Liver (tissue), 9 donors: ENCODE results near the gene RIBC1. TPM values are rescaled to one million over a fixed set of nuclear protein-coding genes. Genes with fewer than 3 reads are reported as not detected.

Experiments used
- DNase-seq: peaks from one replicate; pipeline ENCODE4 v3.0.0-alpha.2; 2017; ENCODE audit warnings: low spot score
- H3K27ac ChIP-seq, 2 donors: one replicate each; pipeline ENCODE4 v1.7.0; 2013; ENCODE audit warnings: inconsistent platforms in 2 of 2, low read length in 2 of 2, control low read depth in 1 of 2, low read depth in 1 of 2, mild to moderate bottlenecking in 1 of 2
- H3K27me3 ChIP-seq, 4 donors: one replicate each; pipeline versions ENCODE4 v1.6.1 to v1.7.0; 2013; ENCODE audit warnings: low read length in 3 of 4, inconsistent platforms in 1 of 4, mild to moderate bottlenecking in 1 of 4, moderate library complexity in 1 of 4; ENCODE audit not compliant: control insufficient read depth in 4 of 4, insufficient read depth in 4 of 4
- H3K36me3 ChIP-seq, 4 donors: one replicate each; pipeline versions ENCODE4 v1.6.1 to v1.7.0; 2013; ENCODE audit warnings: low read length in 3 of 4, mild to moderate bottlenecking in 3 of 4, low read depth in 1 of 4, moderate library complexity in 1 of 4; ENCODE audit not compliant: control insufficient read depth in 4 of 4, insufficient read depth in 3 of 4
- H3K4me1 ChIP-seq, 4 donors: one replicate each; pipeline versions ENCODE4 v1.6.1 to v1.7.0; 2013; ENCODE audit warnings: low read length in 3 of 4, mild to moderate bottlenecking in 3 of 4, moderate library complexity in 1 of 4; ENCODE audit not compliant: control insufficient read depth in 4 of 4, insufficient read depth in 4 of 4
- H3K4me3 ChIP-seq, 3 donors: one replicate each; pipeline versions ENCODE4 v1.6.1 to v1.7.0; 2013; ENCODE audit warnings: low read length in 3 of 3, control low read depth in 1 of 3, low read depth in 1 of 3, mild to moderate bottlenecking in 1 of 3
- H3K9ac ChIP-seq, 2 donors: one replicate each; pipeline ENCODE4 v1.7.0; 2013; ENCODE audit warnings: low read length in 2 of 2, mild to moderate bottlenecking in 2 of 2, moderate library complexity in 2 of 2, control low read depth in 1 of 2, low read depth in 1 of 2
- H3K9me3 ChIP-seq, 4 donors: one replicate each; pipeline versions ENCODE4 v1.6.1 to v1.7.0; 2013; ENCODE audit warnings: low read length in 3 of 4; ENCODE audit not compliant: control insufficient read depth in 4 of 4
- ATF3 ChIP-seq: IDR thresholded peaks from 2 replicates; pipeline ENCODE4 v1.6.1; 2016; ENCODE audit warnings: antibody characterized with exemption
- CTCF ChIP-seq: fragments of 150-350 bp; IDR thresholded peaks from 2 replicates; pipeline ENCODE4 v1.5.1; 2017; ENCODE audit warnings: improper control_type of control experiment, low read depth, low read length; ENCODE audit not compliant: missing input control
- EGR1 ChIP-seq, 2 donors: IDR thresholded peaks; 2 replicates each; pipeline ENCODE4 v1.6.1; 2016 to 2018; ENCODE audit warnings: antibody characterized with exemption in 2 of 2, low read depth in 2 of 2
- FOXA1 ChIP-seq: IDR thresholded peaks from 2 replicates; pipeline ENCODE4 v1.6.1; 2016; ENCODE audit warnings: antibody characterized with exemption
- FOXA2 ChIP-seq: IDR thresholded peaks from 2 replicates; pipeline ENCODE4 v1.6.1; 2016; ENCODE audit warnings: antibody characterized with exemption
- GABPA ChIP-seq, 2 donors: IDR thresholded peaks in 1 of 2; conservative IDR thresholded peaks in 1 of 2; 2 replicates each; pipeline ENCODE4 v1.6.1; 2016; ENCODE audit warnings: antibody characterized with exemption in 2 of 2, mild to moderate bottlenecking in 1 of 2, moderate library complexity in 1 of 2
- HNF4A ChIP-seq, 2 donors: conservative IDR thresholded peaks; 2 replicates each; pipeline ENCODE4 v1.6.1; 2016; ENCODE audit warnings: antibody characterized with exemption in 2 of 2, mild to moderate bottlenecking in 2 of 2
- HNF4G ChIP-seq: IDR thresholded peaks from 2 replicates; pipeline ENCODE4 v1.6.1; 2016; ENCODE audit warnings: antibody characterized with exemption
- JUND ChIP-seq, 2 donors: IDR thresholded peaks; 2 replicates each; pipeline ENCODE4 v1.6.1; 2016; ENCODE audit warnings: antibody characterized with exemption in 2 of 2
- MAX ChIP-seq: IDR thresholded peaks from 2 replicates; pipeline ENCODE4 v1.6.1; 2016; ENCODE audit warnings: antibody characterized with exemption
- NR2F2 ChIP-seq: IDR thresholded peaks from 2 replicates; pipeline ENCODE4 v1.6.1; 2016; ENCODE audit warnings: antibody characterized with exemption
- RAD21 ChIP-seq, 2 donors: IDR thresholded peaks; 2 replicates each; pipeline ENCODE4 v1.6.1; 2016; ENCODE audit warnings: antibody characterized with exemption in 2 of 2, mild to moderate bottlenecking in 2 of 2
- REST ChIP-seq: IDR thresholded peaks from 2 replicates; pipeline ENCODE4 v1.6.1; 2016; ENCODE audit warnings: antibody characterized with exemption, mild to moderate bottlenecking
- RXRA ChIP-seq, 2 donors: IDR thresholded peaks; 2 replicates each; pipeline ENCODE4 v1.6.1; 2017 to 2018; ENCODE audit warnings: antibody characterized with exemption in 2 of 2, mild to moderate bottlenecking in 1 of 2
- SP1 ChIP-seq: IDR thresholded peaks from 2 replicates; pipeline ENCODE4 v1.6.1; 2018; ENCODE audit warnings: antibody characterized with exemption, mild to moderate bottlenecking
- TAF1 ChIP-seq: conservative IDR thresholded peaks from 2 replicates; pipeline ENCODE4 v1.6.1; 2016; ENCODE audit warnings: antibody characterized with exemption, mild to moderate bottlenecking
- YY1 ChIP-seq: IDR thresholded peaks from 2 replicates; pipeline ENCODE4 v1.6.1; 2016; ENCODE audit warnings: antibody characterized with exemption, mild to moderate bottlenecking
- ZBTB33 ChIP-seq: IDR thresholded peaks from 2 replicates; pipeline ENCODE4 v1.6.1; 2016; ENCODE audit warnings: antibody characterized with exemption
- polyA plus RNA-seq, 2 donors: library from polyadenylated mRNA; stranded (reverse) in 1 of 2; unstranded in 1 of 2; fragments of 200-250 nt in 1 of 2; fragments of >200 nt in 1 of 2; fragmentation: Nextera tagmentation in 1 of 2; extraction: Ambion mirVana in 1 of 2; gene quantifications; one replicate each; pipeline versions ENCODE4 v1.2.1 to v1.2.3, GENCODE V29; 2013 to 2015
- total RNA-seq, 2 donors: library from RNA; depleted of rRNA; stranded (reverse); fragments of >200 nt; gene quantifications; one replicate each; pipeline ENCODE4 v1.2.3, GENCODE V29; 2014
- donor health status: healthy.
- donor health status: healthy.
- donor health status: healthy.
- donor health status: healthy.
- donor health status: healthy.

Gene RIBC1
- total and polyA plus RNA-seq, 4 donors, result 0.08 to 0.42 (median 0.20) TPM

GRCh38 chrX:53374222-53374820 lies 48.4 kb upstream of the RIBC1 start (continued):
- TF ChIP-seq RAD21 (IDR thresholded peaks at IDR 0.05), result no peak
- TF ChIP-seq JUND (IDR thresholded peaks at IDR 0.05), result no peak

- Histone ChIP-seq H3K36me3 (peaks cover 3 to 25% (median 14%) of the 10 kb centered on the region in 4 donors), H3K9ac (no peak overlapping the region), H3K9me3 (no peaks in the 10 kb centered on the region), H3K27me3 (no peaks in the 10 kb centered on the region), H3K4me1 (no peaks in the 10 kb centered on the region), H3K4me3 (no peak overlapping the region), H3K27ac (no peak overlapping the region)
- TF ChIP-seq REST, result no peak
- TF ChIP-seq CTCF, result no peak
- no peak for TF ChIP-seq YY1
- no peak for TF ChIP-seq EGR1 (IDR thresholded peaks at IDR 0.05; ENCODE audit: low read depth in 2 of 2)
- no peak for TF ChIP-seq NR2F2
- TF ChIP-seq ZBTB33, result no peak
- no peak for TF ChIP-seq ATF3
- no peak for TF ChIP-seq MAX
- no peak for TF ChIP-seq RXRA (IDR thresholded peaks at IDR 0.05)
- TF ChIP-seq GABPA (IDR thresholded peaks at IDR 0.05 in 1 of 2, conservative IDR thresholded peaks at IDR 0.05 in 1 of 2), result no peak
- no peak for TF ChIP-seq SP1
- TF ChIP-seq JUND (IDR thresholded peaks at IDR 0.05), result no peak
- no peak for TF ChIP-seq HNF4G
- TF ChIP-seq HNF4A (conservative IDR thresholded peaks at IDR 0.05), result no peak
- TF ChIP-seq FOXA1, result no peak
- no peak for TF ChIP-seq TAF1
- no peak for TF ChIP-seq FOXA2
- no peak for TF ChIP-seq RAD21 (IDR thresholded peaks at IDR 0.05)
- DNase-seq, result no peak
Observed at GRCh38 chrX:53374923-53375322, 47.8 kb upstream of the RIBC1 start.
